Left ventricle myocardium inferior (tissue), 1 donor: ENCODE results near the gene SLC38A2. TPM values are rescaled to one million over a fixed set of nuclear protein-coding genes. Genes with fewer than 3 reads are reported as not detected.
A peak's percentile ranks its signal among the peaks of the same experiment; 100 is the strongest.

Experiments
- DNase-seq: peaks from one replicate; pipeline ENCODE4 v3.0.0-alpha.2; 2020
- H3K27ac ChIP-seq: fragments of 200-600 bp; replicated peaks from 2 replicates; pipeline ENCODE4 v1.8.0; 2021
- H3K27me3 ChIP-seq: fragments of 200-600 bp; 2 replicates; pipeline ENCODE4 v1.8.0; 2021; ENCODE audit warnings: low read depth
- H3K36me3 ChIP-seq: fragments of 200-600 bp; 2 replicates; pipeline ENCODE4 v1.8.0; 2021
- H3K4me1 ChIP-seq: fragments of 200-600 bp; 2 replicates; pipeline ENCODE4 v1.8.0; 2021
- H3K4me3 ChIP-seq: fragments of 200-600 bp; 2 replicates; pipeline ENCODE4 v1.8.0; 2021; ENCODE audit warnings: mild to moderate bottlenecking, moderate library complexity
- H3K9me3 ChIP-seq: fragments of 200-600 bp; replicated peaks from 2 replicates; pipeline ENCODE4 v1.8.0; 2021
- CTCF ChIP-seq: fragments of 200-600 bp; IDR thresholded peaks from 2 replicates; pipeline ENCODE4 v1.8.0; 2021; ENCODE audit warnings: antibody characterized with exemption, mild to moderate bottlenecking, borderline replicate concordance
- intact Hi-C: fragments of 100-400 bp; cut with micrococcal nuclease; formaldehyde crosslinking; loops from one replicate; pipeline ENCODE4 v1.11.0; 2022
- total RNA-seq: library from RNA; stranded (reverse); fragmentation: NEBNext Ultra II Directional; extraction: Animal tissue kit (Norgen Biotek cat#: 25700); gene quantifications from one replicate; pipeline ENCODE4 v1.2.1, GENCODE V29; 2021
- donor health status: DM: no; HTN: yes; CAD: no; lungs with severe emphysema.

SLC38A2 gene
- total RNA-seq, 1 donor from 2014 or later, result 129 TPM

GRCh38 chr12:46412857-46413256 lies 40.3 kb upstream of the SLC38A2 start:
- no peak for TF ChIP-seq CTCF
- no peaks in the 10 kb centered on the region for H3K27me3 ChIP-seq
- DNase-seq, result no peak
- peaks cover 60% of the 10 kb centered on the region for H3K4me1 ChIP-seq
- H3K36me3 ChIP-seq, result no peaks in the 10 kb centered on the region
- no peak overlapping the region for H3K4me3 ChIP-seq
- no peak overlapping the region for H3K27ac ChIP-seq
- H3K9me3 ChIP-seq, result no peaks in the 10 kb centered on the region
- intact Hi-C loops, result no loop called here

GRCh38 chr12:46410495-46410894 lies 37.9 kb upstream of the SLC38A2 start:
- H3K27ac ChIP-seq, result peak overlapping the region; percentile 80
- no peaks in the 10 kb centered on the region for H3K27me3 ChIP-seq
- peak overlapping the region; percentile 33 for H3K4me3 ChIP-seq
- TF ChIP-seq CTCF, result no peak
- H3K36me3 ChIP-seq, result no peaks in the 10 kb centered on the region
- peaks cover 76% of the 10 kb centered on the region for H3K4me1 ChIP-seq
- H3K9me3 ChIP-seq, result no peaks in the 10 kb centered on the region
- no peak for DNase-seq
- intact Hi-C loops, result no loop called here

GRCh38 chr12:46409974-46410373 lies 37.4 kb upstream of the SLC38A2 start:
- Histone ChIP-seq H3K4me3 (no peak overlapping the region), H3K36me3 (no peaks in the 10 kb centered on the region), H3K9me3 (no peaks in the 10 kb centered on the region), H3K27me3 (no peaks in the 10 kb centered on the region), H3K27ac (peak overlapping the region; percentile 80), H3K4me1 (peaks cover 71% of the 10 kb centered on the region)
- no peak for DNase-seq
- TF ChIP-seq CTCF, result no peak
- intact Hi-C loops, result no loop called here

- Histone ChIP-seq H3K36me3 (no peaks in the 10 kb centered on the region), H3K9me3 (no peaks in the 10 kb centered on the region), H3K27me3 (no peaks in the 10 kb centered on the region), H3K27ac (peak overlapping the region; percentile 80), H3K4me3 (no peak overlapping the region), H3K4me1 (peaks cover 70% of the 10 kb centered on the region)
- intact Hi-C loops, result no loop called here
- no peak for DNase-seq
- no peak for TF ChIP-seq CTCF
Observed at GRCh38 chr12:46409342-46409741, 36.8 kb upstream of the SLC38A2 start.

- H3K9me3 ChIP-seq, result no peaks in the 10 kb centered on the region
- H3K4me1 ChIP-seq, result peaks cover 75% of the 10 kb centered on the region
- TF ChIP-seq CTCF, result no peak
- intact Hi-C loops, result no loop called here
- no peak for DNase-seq
- H3K4me3 ChIP-seq, result no peak overlapping the region
- H3K27me3 ChIP-seq, result no peaks in the 10 kb centered on the region
- H3K36me3 ChIP-seq, result no peaks in the 10 kb centered on the region
- peak overlapping the region; percentile 80 for H3K27ac ChIP-seq
Observed at GRCh38 chr12:46408441-46408840, 35.9 kb upstream of the SLC38A2 start.

- Histone ChIP-seq H3K27ac (peak overlapping the region; percentile 6), H3K36me3 (no peaks in the 10 kb centered on the region), H3K27me3 (no peaks in the 10 kb centered on the region), H3K9me3 (no peaks in the 10 kb centered on the region), H3K4me1 (peaks cover 77% of the 10 kb centered on the region), H3K4me3 (no peak overlapping the region)
- no peak for TF ChIP-seq CTCF
- intact Hi-C loops, result no loop called here
- DNase-seq, result no peak
Observed at GRCh38 chr12:46407361-46407760, 34.8 kb upstream of the SLC38A2 start.
